Retinal pigment epithelial cell (primary cell): ENCODE data around the gene RANGRF.

Experiments used
- DNase-seq: peaks from one replicate; pipeline ENCODE4 v3.0.0-alpha.2; 2010; ENCODE audit warnings: low read depth
- H3K4me3 ChIP-seq: 2 replicates; pipeline ENCODE4 v1.5.1; 2011; ENCODE audit warnings: mild to moderate bottlenecking, low read length, control low read depth, moderate library complexity
- CTCF ChIP-seq: conservative IDR thresholded peaks from 2 replicates; pipeline ENCODE4 v1.5.1; 2011; ENCODE audit warnings: low read depth, low read length, control low read depth, inconsistent platforms

Gene RANGRF

GRCh38 chr17:8266648-8267479, 21.6 kb upstream of the RANGRF start:
- TF ChIP-seq CTCF = no peak
- DNase-seq = no peak
- no peak overlapping the region for H3K4me3 ChIP-seq

GRCh38 chr17:8267480-8268147, 20.9 kb upstream of the RANGRF start:
- TF ChIP-seq CTCF = no peak
- no peak for DNase-seq

GRCh38 chr17:8268550-8269298, 19.7 kb upstream of the RANGRF start:
- H3K4me3 ChIP-seq = no peak overlapping the region
- no peak for TF ChIP-seq CTCF
- DNase-seq = no peak

More at GRCh38 chr17:8267480-8268147, 20.9 kb upstream of the RANGRF start:
- no peak overlapping the region for H3K4me3 ChIP-seq

- H3K4me3 ChIP-seq = no peak overlapping the region
- no peak for DNase-seq
- no peak for TF ChIP-seq CTCF
These were observed 16.0 kb upstream of the RANGRF start for GRCh38 chr17:8272421-8272820.

GRCh38 chr17:8273884-8274444, 14.5 kb upstream of the RANGRF start:
- no peak for TF ChIP-seq CTCF
- no peak overlapping the region for H3K4me3 ChIP-seq
- DNase-seq = no peak

GRCh38 chr17:8274816-8275215, 13.7 kb upstream of the RANGRF start:
- no peak overlapping the region for H3K4me3 ChIP-seq
- TF ChIP-seq CTCF = no peak
- DNase-seq = no peak
